H9 (cell line): Measurements from ENCODE around the gene CLEC17A. TPM values are rescaled to one million over a fixed set of nuclear protein-coding genes. Genes with fewer than 3 reads are reported as not detected.

Experiments
- DNase-seq: peaks from one replicate; pipeline ENCODE4 v3.0.0-alpha.2; 2017
- H2AFZ ChIP-seq: one replicate; pipeline ENCODE4 v1.6.1; 2013; ENCODE audit warnings: mild to moderate bottlenecking, low read length, control low read depth, moderate library complexity
- H2AK5ac ChIP-seq: 2 replicates; pipeline ENCODE4 v1.6.1; 2013; ENCODE audit warnings: low read length, control low read depth, mixed read lengths; ENCODE audit not compliant: insufficient read length
- H2BK120ac ChIP-seq: one replicate; pipeline ENCODE4 v1.6.1; 2013; ENCODE audit warnings: low read depth, mild to moderate bottlenecking, low read length, control low read depth, inconsistent platforms; ENCODE audit not compliant: poor library complexity, severe bottlenecking
- H2BK12ac ChIP-seq: 2 replicates; pipeline ENCODE4 v1.6.1; 2013; ENCODE audit warnings: low read length, control low read depth, mixed read lengths, low read depth; ENCODE audit not compliant: insufficient read length
- H2BK15ac ChIP-seq: 2 replicates; pipeline ENCODE4 v1.6.1; 2013; ENCODE audit warnings: low read depth, low read length, control low read depth
- H2BK20ac ChIP-seq: one replicate; pipeline ENCODE4 v1.6.1; 2013; ENCODE audit warnings: low read depth, mild to moderate bottlenecking, low read length, control low read depth, inconsistent platforms; ENCODE audit not compliant: poor library complexity, severe bottlenecking
- H2BK5ac ChIP-seq: 2 replicates; pipeline ENCODE4 v1.6.1; 2013; ENCODE audit warnings: low read length, control low read depth, mixed read lengths; ENCODE audit not compliant: insufficient read length
- H3K14ac ChIP-seq: 2 replicates; pipeline ENCODE4 v1.6.1; 2013; ENCODE audit warnings: low read length, control low read depth; ENCODE audit not compliant: insufficient read depth
- H3K18ac ChIP-seq: 2 replicates; pipeline ENCODE4 v1.6.1; 2013; ENCODE audit warnings: low read depth, mild to moderate bottlenecking, mixed read lengths, low read length, control low read depth; ENCODE audit not compliant: insufficient read length
- H3K23ac ChIP-seq: 2 replicates; pipeline ENCODE4 v1.6.1; 2013; ENCODE audit warnings: low read length, control low read depth, mixed read lengths, low read depth; ENCODE audit not compliant: insufficient read length
- H3K23me2 ChIP-seq: 2 replicates; pipeline ENCODE4 v1.6.1; 2013; ENCODE audit warnings: low read depth, mild to moderate bottlenecking, mixed read lengths, low read length, control low read depth; ENCODE audit not compliant: insufficient read length, poor library complexity, severe bottlenecking
- H3K27ac ChIP-seq: 2 replicates; pipeline ENCODE4 v1.5.1; 2013; ENCODE audit warnings: low read length, control low read depth, mixed read lengths, low read depth; ENCODE audit not compliant: insufficient read length
- H3K27me3 ChIP-seq: 2 replicates; pipeline ENCODE4 v1.6.1; 2013; ENCODE audit warnings: low read length, control low read depth, inconsistent platforms; ENCODE audit not compliant: insufficient read depth
- H3K4ac ChIP-seq: 2 replicates; pipeline ENCODE4 v1.6.1; 2013; ENCODE audit warnings: low read depth, mild to moderate bottlenecking, control low read depth, inconsistent platforms, low read length, moderate library complexity
- H3K4me1 ChIP-seq: 2 replicates; pipeline ENCODE4 v1.6.1; 2013; ENCODE audit warnings: low read length, control low read depth, inconsistent platforms; ENCODE audit not compliant: insufficient read depth
- H3K4me2 ChIP-seq: 2 replicates; pipeline ENCODE4 v1.6.1; 2013; ENCODE audit warnings: low read length, control low read depth, mixed read lengths; ENCODE audit not compliant: insufficient read length, insufficient read depth
- H3K56ac ChIP-seq: 2 replicates; pipeline ENCODE4 v1.6.1; 2013; ENCODE audit warnings: low read depth, mild to moderate bottlenecking, mixed read lengths, low read length, control low read depth; ENCODE audit not compliant: insufficient read length
- H3K79me1 ChIP-seq: 2 replicates; pipeline ENCODE4 v1.6.1; 2013; ENCODE audit warnings: low read depth, mild to moderate bottlenecking, moderate library complexity, low read length, control low read depth, inconsistent platforms; ENCODE audit not compliant: insufficient read depth, poor library complexity, severe bottlenecking
- H3K79me2 ChIP-seq: 2 replicates; pipeline ENCODE4 v1.6.1; 2013; ENCODE audit warnings: low read length, control low read depth, inconsistent platforms; ENCODE audit not compliant: insufficient read depth
- H3K9ac ChIP-seq: 2 replicates; pipeline ENCODE4 v1.6.1; 2013; ENCODE audit warnings: low read length, control low read depth, mixed read lengths; ENCODE audit not compliant: insufficient read length; ENCODE audit errors: extremely low read depth
- H3K9me3 ChIP-seq: one replicate; pipeline ENCODE4 v1.6.1; 2013; ENCODE audit warnings: low read depth, low read length, inconsistent platforms; ENCODE audit not compliant: control insufficient read depth
- H3T11ph ChIP-seq: one replicate; pipeline ENCODE4 v1.6.1; 2013; ENCODE audit warnings: mild to moderate bottlenecking, low read length, control low read depth, inconsistent platforms
- H4K20me1 ChIP-seq: one replicate; pipeline ENCODE4 v1.6.1; 2013; ENCODE audit not compliant: control insufficient read depth, insufficient read length, insufficient read depth
- H4K5ac ChIP-seq: 2 replicates; pipeline ENCODE4 v1.6.1; 2013; ENCODE audit warnings: low read depth, mild to moderate bottlenecking, mixed read lengths, low read length, control low read depth; ENCODE audit not compliant: insufficient read length
- H4K8ac ChIP-seq: replicated peaks from 2 replicates; pipeline ENCODE4 v1.6.1; 2013; ENCODE audit warnings: low read length, control low read depth, mixed read lengths, low read depth; ENCODE audit not compliant: insufficient read length
- H4K91ac ChIP-seq: 2 replicates; pipeline ENCODE4 v1.6.1; 2013; ENCODE audit warnings: low read depth, mild to moderate bottlenecking, moderate library complexity, mixed read lengths, low read length, control low read depth; ENCODE audit not compliant: insufficient read length
- H3K27ac Mint-ChIP-seq, 3 experiments: 2 replicates in 2 of 3; 3 replicates in 1 of 3; pipeline ENCODE4 v1.8.0; 2020 to 2021; ENCODE audit warnings: mixed read lengths in 3 of 3, mild to moderate bottlenecking in 1 of 3, moderate library complexity in 1 of 3
- H3K27me3 Mint-ChIP-seq: 2 replicates; pipeline ENCODE4 v1.8.0; 2021; ENCODE audit warnings: low read depth, mild to moderate bottlenecking, moderate library complexity, mixed read lengths
- H3K36me3 Mint-ChIP-seq, 3 experiments: 2 replicates in 2 of 3; 3 replicates in 1 of 3; pipeline ENCODE4 v1.8.0; 2020 to 2021; ENCODE audit warnings: low read depth in 3 of 3, mixed read lengths in 3 of 3; ENCODE audit not compliant: insufficient read depth in 1 of 3
- H3K4me1 Mint-ChIP-seq, 2 experiments: 2 replicates each; pipeline ENCODE4 v1.8.0; 2020; ENCODE audit warnings: mixed read lengths in 2 of 2
- H3K4me3 Mint-ChIP-seq, 2 experiments: 2 replicates in 1 of 2; 3 replicates in 1 of 2; pipeline ENCODE4 v1.8.0; 2020 to 2021; ENCODE audit warnings: mild to moderate bottlenecking in 2 of 2, mixed read lengths in 2 of 2, moderate library complexity in 1 of 2
- H3K9me3 Mint-ChIP-seq, 2 experiments: 2 replicates in 1 of 2; 3 replicates in 1 of 2; pipeline ENCODE4 v1.8.0; 2020; ENCODE audit warnings: mild to moderate bottlenecking in 2 of 2, mixed read lengths in 2 of 2, moderate library complexity in 1 of 2
- CTCF ChIP-seq: fragments of 200-600 bp; sonication (generic); conservative IDR thresholded peaks from 3 replicates; pipeline ENCODE4 v1.8.0; 2021; ENCODE audit warnings: antibody characterized with exemption, mild to moderate bottlenecking
- WGBS: extraction: QIAGEN DNeasy Blood & Tissue Kit; methylation state at CpG from one replicate; pipeline ENCODE4 v1.1.7; 2013; ENCODE audit warnings: missing lambda C conversion rate, low lambda C conversion rate, mixed read lengths; ENCODE audit not compliant: insufficient read length; ENCODE audit errors: extremely low coverage; 5-methylcytosine and 5-hydroxymethylcytosine counted together
- total RNA-seq: library from RNA; stranded (reverse); gene quantifications from 2 replicates; pipeline ENCODE4 v1.2.1, GENCODE V29; 2021

The CLEC17A gene
- total RNA-seq, 1 experiment from 2014 or later: not detected

- Histone ChIP-seq H3K4me2 (no peak overlapping the region), H3K27me3 (no peaks in the 10 kb centered on the region), H3K4ac (no peak overlapping the region), H3K23ac (no peak overlapping the region), H3K79me2 (no peaks in the 10 kb centered on the region), H4K8ac (no peak overlapping the region), H3K9me3 (no peaks in the 10 kb centered on the region), H4K20me1 (no peaks in the 10 kb centered on the region), H2AK5ac (no peak overlapping the region), H4K91ac (no peak overlapping the region), H3K9ac (no peak overlapping the region), H3T11ph (no peak overlapping the region), H3K79me1 (no peaks in the 10 kb centered on the region), H3K23me2 (no peaks in the 10 kb centered on the region), H4K5ac (no peak overlapping the region), H3K56ac (no peak overlapping the region), H2BK5ac (no peak overlapping the region), H3K4me1 (no peaks in the 10 kb centered on the region), H2AFZ (no peak overlapping the region), H2BK15ac (no peak overlapping the region), H2BK20ac (no peak overlapping the region), H2BK12ac (no peak overlapping the region), H3K27ac (no peak overlapping the region), H3K14ac (no peak overlapping the region), H2BK120ac (no peak overlapping the region), H3K18ac (no peak overlapping the region)
- Mint-ChIP-seq H3K4me3 (no peak overlapping the region), H3K36me3 (peaks cover 0 to 17% (median 0%) of the 10 kb centered on the region in 3 experiments; a peak in 3 of 7 replicates), H3K9me3 (peaks cover 25 to 86% of the 10 kb centered on the region in 2 experiments), H3K27ac (no peak overlapping the region), H3K4me1 (no peaks in the 10 kb centered on the region), H3K27me3 (peaks cover 4% of the 10 kb centered on the region; the same call in 1 of the 2 replicates)
- DNase-seq: no peak
- 100% methylated on average over 2 of the region's 2 CpGs for WGBS
- TF ChIP-seq CTCF: no peak
These were observed 67.3 kb downstream of the CLEC17A start for GRCh38 chr19:14650161-14650560.
